GM18508 (cell line): ENCODE data around the gene SINHCAF.

Experiments used
- ATAC-seq: cut with Tn5 transposase; IDR thresholded peaks from one replicate; pipeline ENCODE4 v1.9.1; 2021; ENCODE audit warnings: moderate number of reproducible peaks; ENCODE audit not compliant: insufficient read depth, unreplicated experiment

SINHCAF gene

DNA sequence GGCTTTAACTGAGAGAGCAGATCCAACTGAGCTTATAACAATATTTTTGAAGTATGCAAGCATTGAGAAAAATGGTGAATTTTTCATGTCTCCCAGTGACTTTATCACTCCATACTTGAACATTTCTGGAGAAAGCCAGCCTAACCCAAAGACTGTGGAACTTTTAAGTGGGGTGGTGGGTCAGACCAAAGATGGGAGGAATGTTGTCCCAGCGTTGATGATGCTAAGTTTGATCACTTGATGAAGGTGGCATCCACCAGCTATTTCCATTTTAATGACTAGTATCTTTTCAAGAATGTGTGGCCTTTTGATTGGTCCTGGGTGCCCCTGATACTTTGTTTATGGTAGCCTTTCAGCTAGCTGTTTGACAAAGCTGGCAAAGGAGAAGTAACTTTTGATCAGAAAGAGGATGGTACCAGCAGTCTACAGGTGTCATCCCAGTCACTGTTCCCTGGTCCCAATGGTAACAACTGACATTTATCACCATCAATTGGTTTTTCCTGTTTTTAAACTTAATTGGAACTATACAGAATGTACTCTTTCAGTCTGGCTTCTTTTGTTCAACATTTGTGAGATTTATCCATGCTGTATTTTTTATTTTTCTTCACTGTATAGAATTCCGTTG, 14.2 kb downstream of the SINHCAF start:
- no peak for ATAC-seq

DNA sequence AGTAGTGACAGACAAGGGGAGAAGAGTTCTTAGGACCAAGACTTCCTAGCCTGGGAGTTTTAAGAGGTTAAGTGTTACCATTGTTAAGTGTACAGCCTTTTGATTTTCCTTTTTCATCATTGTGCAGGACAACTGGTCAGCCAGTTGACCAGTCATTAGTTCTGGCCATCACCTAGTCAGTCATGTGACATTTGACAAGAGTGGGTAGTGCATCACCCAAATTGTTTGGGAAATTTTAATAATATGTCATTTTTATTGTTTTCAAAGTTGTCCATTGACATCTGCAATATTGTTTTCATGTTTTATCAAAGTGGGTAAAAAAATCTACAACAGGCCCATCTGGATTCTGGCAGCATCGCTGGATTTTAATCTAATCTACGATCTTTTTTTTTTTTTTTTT, 15.5 kb downstream of the SINHCAF start:
- ATAC-seq, result no peak

DNA sequence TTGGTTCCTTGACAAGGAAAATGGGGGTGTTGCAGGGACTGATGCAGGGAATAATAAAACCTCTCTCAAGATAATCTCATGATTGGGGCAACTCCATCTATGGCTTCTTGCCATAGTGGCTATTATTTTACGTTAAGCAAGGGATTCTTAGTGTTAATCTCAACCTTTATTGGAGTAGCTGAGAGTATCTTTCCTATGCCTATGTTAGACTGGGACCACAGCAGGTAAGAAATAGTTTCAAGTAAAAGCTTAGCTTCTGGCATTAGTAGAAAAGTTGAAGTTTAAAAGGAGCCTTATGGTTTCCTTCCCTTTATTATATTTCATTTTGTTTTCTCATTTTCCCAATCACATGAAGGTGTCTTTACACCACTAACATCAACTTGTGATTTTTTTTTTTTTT, 16.7 kb downstream of the SINHCAF start:
- ATAC-seq, result no peak

DNA sequence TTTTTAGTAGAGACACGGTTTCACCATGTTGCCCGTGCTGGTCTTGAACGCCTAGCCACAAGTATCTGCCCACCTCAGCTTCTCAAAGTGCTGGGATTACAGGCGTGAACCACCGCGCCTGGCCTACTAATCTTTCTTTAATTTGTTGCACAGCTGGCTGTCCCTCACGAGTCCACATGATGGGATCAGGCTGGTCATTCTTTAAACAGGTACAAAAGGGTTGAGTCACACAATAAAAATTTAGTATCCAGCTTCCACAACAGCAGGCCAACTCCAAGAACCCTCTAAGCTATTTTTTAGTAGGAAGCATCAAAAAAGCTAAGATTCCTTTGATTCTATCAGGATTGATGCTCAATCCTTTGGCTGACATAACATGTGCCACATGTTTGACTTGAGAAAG, 17.8 kb downstream of the SINHCAF start:
- ATAC-seq, result no peak

DNA sequence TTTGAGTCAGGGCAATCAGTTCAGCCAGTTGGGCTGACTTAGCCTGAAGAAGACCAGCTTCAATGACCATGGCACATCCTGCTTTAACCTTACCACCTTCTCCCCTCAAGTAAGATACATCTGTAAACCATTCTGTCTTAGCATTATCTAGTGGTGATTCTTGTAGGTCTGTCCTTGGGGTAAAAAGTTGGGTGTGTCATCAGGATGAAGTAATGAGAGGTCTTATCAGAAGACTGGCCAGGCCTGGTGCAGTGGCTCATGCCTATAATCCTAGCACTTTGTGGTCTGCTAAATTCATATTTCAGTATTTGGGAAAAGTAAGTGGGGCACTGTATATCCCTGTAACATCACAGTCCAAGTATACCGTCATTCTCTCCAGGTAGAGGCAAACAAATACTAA, 19.1 kb downstream of the SINHCAF start:
- ATAC-seq, result no peak

DNA sequence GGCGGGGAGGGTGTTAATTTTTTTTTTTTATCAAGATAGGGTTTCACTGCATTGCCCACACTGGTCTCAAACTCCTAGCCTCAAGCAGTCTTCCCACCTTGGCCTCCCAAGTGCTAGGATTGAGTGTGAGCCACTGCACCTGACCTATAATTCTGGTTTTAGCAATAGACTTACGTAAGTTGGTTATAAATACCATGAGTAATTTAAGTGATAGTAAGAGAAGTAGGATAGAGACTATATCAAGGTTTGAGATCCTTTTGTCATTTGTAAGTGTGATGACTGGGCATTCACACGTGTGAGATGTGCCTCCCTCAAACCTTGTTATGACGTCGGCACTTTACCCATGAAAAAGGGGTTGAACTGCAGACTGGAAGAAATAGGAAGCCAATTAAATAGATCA, 22.5 kb downstream of the SINHCAF start:
- ATAC-seq, result no peak

DNA sequence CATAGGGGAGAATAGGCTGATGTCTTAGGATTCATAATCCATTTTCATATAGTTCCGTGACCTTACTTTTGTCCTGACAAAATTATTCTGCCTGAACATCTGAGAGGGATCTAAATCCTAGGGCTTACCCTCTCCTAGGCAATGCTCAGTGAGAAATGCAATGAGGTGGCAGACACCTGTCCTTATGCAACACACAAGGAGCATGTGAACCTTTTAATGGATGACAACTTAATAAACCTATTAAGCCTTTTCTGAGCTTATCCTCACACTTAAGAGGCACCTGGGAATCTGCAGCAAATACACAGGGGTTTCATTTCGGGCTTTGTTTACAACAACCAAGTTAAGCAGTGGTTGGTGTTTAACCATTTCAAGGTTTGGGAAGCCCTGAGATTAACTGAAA, 24.6 kb downstream of the SINHCAF start:
- ATAC-seq, result no peak

DNA sequence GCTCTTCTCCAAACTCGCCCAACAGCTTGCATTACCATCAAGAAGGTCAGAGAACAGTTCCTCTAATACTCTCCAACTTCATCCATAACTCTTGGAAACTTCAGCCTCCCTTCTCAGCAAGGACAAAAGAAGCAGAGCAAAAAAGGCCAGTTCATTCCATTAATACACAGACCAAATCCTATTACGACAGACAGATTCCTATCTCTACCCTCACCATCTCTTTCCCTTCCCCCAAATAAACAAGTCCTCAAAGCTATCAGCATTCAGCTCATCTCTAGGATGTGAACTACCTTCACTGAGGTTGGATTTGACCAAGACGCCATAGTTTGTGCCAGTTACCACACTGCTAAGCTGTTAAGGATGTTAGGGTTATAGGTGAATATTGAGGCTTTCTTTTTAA, 25.2 kb downstream of the SINHCAF start:
- no peak for ATAC-seq

DNA sequence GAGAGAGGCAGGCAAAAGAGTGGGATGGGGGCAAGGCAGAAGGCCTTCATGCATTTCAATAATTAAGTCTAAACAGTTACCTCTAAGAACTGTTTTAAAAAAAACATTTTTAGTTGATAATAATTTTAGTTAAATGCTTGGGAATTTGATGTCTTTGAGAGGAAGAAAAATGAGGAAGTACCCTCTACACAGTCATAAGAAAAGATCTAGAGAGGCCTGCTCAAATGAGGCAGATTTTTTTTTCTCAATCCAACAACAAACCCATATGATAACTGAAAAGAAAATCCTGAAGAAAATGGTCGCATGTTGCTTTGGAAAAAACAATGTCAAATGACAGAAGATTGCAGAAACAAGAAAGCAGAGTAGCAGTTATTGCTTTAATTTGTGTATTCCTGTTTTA, 25.6 kb downstream of the SINHCAF start:
- no peak for ATAC-seq

DNA sequence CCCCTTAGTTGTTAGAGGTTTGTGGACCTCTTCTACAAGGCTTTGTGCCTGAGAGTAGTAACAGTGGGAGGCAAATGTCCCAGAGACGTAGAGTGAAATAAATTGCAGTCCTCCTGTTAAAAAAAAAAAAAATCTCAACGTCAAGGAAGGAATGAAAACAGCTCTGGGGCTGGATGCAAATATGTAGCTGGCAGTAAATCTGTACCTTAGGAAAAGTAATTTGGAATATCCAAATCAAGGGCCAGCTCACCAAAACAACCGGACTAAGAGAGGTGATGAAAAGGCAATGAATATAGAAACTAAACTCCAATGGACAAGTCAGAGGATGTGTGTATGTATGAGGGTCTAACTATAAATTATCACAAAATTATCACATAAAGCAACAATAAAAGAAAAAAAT, 27.0 kb downstream of the SINHCAF start:
- ATAC-seq, result no peak

DNA sequence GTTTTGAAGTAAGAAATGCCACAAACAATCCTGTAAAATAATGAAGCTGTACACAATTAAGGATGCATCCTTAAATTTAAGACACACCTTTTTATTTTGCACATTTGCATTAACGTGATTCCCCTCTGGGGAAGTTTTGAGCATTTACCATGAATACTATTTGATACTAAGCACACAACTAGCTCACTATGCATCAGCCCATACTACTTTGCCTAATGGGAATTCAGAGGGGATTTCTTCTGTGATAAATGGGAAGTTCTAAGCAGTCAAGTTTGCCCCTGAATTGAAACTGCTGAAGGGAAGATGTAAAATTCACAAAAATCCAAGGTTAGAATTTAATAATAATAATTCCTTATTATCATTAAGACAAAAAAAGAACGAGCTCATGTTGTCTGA, 27.4 kb downstream of the SINHCAF start:
- ATAC-seq, result no peak

DNA sequence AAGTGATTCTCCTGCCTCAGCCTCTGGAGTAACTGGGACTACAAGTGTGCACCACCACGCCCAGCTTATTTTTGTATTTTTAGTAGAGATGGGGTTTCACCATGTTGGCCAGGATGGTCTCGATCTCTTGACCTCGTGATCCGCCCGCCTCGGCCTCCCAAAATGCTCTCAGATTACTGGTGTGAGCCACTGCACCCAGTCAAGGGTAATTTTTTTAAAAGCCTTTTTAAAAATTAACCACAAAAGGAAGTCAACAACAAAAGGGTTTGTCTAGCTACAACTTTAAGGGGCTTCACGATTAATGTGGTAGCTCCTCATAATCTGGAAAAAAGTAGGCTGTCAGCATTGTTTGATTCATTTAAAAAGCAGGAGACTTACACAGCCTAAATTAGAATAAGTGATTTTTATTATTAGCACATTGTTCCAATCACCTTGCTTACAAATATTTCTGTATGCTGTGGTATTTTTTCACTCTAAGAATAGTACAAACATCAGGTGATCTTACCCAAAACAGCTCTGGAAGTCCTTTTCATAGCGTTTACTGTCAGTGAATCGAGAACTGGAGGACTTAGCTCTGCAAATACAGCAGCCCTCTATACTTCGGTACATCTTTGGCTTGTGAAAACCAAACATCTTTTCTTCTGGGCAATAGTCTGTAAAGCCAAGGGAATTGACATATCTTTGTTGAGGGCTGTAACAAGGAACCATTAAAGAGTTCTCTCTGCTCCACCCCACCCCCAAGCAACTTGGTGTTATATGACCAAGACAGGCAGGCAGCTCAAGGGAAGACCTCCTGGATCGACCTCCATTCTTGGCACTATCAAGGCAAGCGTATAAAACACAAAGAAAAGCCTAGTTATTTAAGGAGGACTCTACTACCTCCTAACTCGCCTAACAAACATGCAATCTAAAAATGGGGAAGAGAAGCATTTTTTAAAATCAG, 28.1 kb downstream of the SINHCAF start:
- ATAC-seq, result no peak

DNA sequence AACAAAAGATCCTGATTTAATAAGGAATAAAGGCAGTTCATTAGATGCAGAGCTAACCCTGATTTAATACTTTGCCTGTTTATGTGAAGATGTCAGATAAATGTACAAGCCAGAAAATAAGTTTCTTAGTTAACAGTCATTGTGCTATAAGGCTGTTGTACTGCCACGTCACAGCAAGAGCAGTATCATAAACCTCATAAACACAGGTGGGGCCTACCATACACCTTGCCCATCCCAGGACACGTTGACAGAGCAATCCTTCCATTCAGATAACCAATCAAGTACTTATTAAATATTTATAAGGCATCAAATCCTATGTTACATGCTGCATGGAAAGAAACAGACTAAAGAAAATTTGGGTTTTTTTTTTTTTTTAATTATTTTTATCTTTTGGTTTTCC, 36.5 kb downstream of the SINHCAF start:
- no peak for ATAC-seq

DNA sequence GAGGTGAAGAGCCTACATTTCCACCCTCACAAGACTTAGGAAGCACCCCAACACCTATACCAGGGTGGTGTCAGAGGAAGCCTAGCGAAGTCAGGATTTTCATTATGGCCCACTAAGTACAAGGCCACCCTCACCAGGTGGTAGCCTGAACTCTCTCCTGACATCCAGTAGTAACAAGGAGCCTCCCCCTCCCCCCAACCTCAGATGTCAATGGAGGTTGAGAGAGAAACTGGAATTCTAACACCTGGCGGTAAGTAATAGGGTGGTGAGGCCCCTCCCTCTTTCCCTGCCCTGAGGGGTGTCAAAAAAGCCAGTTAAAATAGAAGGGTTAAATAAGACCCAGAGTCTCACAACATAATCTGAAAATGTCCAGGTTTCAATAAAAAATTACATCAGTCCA, 37.6 kb downstream of the SINHCAF start:
- ATAC-seq, result no peak

DNA sequence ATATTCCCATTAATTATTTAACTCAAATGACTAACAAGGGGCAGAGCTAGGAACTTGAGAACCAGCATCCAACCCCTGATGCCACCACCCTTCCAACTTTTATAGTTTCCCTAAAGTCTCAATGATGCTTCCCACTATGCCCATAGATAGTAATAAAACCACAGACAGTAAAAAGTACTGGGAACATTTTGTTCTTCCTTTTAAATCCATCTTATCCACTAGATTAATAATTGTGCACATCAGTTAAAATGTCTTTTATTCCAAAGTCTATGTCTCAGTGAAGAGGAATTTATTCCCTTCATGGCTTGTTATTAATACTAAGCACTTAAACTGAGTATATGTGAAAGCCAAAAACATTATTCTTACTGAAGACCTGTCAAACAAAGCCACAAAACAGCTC, 45.8 kb downstream of the SINHCAF start:
- ATAC-seq, result no peak

DNA sequence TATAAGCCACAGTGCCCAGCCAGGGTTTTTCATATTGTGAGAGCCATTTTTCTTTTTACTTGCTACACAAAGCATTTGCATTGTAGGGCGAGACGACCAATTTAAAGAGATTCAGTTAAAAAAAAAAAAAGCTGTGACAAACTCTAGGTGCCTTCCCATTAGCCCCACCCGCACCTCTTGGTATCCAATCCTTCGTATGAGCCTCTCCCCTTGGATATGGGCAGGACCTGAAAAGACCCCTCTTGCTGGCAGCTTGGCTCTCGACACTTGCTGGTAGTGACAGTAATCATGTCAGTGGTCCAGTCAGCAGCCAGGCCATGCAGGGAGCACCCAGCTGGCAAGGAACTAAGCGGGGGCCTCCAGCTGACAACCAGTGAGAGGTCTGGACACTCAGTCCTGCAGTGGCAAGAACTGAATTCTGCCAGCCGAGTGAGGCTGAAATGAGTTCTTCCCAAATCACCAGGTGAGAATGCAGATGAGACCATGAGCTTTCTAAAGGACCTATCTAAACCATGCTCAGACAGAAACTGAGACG, 46.5 kb downstream of the SINHCAF start:
- no peak for ATAC-seq

DNA sequence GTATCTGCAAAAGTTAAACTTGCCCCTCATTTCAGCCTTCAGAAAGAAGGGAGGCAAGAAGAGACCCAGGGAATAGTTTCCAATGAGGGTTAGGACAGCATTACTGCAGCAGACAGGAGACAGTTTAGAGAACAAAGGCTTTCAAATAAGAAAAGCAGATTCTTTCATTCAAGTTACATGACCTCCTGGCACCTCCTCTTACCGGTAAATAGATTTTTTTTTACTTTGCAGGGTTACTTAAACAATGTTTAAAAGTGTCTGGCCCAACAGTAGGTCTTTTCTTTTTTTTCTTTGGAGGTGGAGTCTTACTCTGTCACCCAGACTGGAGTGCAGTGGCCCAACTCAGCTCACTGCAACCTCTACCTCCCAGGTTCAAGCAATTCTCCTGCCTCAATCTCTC, 47.1 kb downstream of the SINHCAF start:
- no peak for ATAC-seq

DNA sequence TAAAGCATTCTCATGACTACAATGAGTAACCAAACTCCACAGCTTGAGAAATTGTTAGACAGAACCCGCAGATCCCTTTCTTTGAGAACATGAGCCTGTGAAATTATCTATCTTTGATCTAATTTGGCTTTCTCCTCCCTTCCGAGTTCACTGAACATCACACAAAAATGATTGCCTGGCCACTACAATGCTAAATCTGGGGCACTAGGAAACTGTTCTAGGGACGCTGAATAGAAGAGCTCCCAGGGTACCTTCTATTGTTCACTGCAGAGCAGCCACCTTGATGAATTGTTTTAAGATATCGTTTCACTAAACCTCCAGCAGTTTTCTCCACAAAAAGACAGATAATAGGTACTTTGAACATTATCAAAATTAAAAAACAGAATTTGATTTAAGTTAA, 47.5 kb downstream of the SINHCAF start:
- ATAC-seq, result no peak

DNA sequence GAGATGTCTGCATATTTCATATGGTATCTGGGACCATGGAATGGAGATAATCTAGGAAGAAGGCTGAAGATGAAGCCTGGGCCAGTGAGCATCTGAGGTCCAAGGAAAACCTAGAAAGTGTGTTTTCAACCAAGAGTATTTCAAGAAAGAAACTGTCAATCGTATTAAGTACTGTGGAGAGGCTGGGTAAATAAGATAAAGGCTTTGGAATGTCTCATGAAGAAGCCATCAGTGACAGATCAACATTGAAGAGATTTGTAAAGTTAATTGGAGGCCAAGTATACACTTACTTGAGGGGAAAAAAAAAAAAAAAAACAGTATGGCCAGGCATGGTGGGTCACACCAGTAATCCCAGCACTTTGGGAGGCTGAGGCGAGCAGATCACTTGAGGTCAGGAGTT, 48.9 kb downstream of the SINHCAF start:
- ATAC-seq, result no peak

DNA sequence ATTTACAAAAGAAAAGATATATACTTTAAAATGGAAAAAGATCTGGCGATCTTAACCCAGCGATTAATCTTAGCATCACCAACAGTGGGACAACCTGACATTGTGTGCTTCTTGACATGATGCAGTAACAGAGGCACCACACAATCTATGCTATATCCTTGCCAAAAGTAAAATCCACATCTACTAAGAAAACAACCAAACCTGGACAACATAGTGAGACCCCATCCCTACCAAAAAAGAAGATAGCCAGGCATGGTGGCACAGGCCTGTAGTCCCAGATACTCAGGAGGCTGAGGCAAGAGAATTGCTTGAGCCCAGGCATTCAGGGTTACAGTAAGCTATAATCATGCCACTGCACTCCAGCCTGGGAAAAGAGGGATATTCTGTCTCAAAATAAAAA, 50.5 kb downstream of the SINHCAF start:
- no peak for ATAC-seq

DNA sequence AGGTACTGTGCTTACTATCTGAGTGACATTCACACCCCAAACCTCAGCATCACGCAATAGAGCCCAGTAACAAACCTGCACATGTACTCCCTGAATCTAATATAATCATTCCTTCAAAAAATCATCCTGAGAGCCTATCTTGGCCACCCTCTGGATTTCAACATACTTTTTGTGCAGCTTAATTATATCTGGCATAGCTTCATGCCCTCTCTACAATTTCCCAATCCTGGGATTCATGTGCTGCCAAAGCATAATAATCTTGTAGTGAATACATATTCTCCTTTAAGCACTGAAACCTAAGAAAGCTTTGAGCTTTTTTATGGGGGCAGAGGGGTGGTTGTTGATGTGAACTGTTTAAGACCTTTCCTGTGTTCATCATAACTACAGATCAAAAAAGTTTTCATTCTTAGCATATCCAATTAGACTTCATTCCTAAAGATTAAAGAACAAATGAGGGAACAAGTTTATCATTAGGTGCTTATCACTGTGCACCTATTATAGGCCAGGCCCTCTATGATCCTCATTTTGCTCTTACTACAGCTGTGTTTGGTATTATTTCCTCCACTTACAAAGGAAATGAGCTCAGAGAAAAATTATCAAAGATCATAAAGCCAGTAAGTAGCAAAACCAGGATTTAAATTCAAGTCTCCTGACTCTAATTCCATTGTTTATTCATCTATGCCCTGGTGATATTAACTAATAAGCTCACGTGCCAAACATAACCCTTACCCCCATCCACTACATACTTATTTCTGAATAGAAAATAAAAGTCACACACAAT, 51.2 kb downstream of the SINHCAF start:
- ATAC-seq, result no peak
